ENCODE measurements around the gene MARCHF2.

- TF ChIP-seq CTCF (IDR thresholded peaks at IDR 0.05; ENCODE audit: low read depth, low read length): no peak
- no peak for TF ChIP-seq EZH2phosphoT487 (IDR thresholded peaks at IDR 0.05; ENCODE audit: low read depth)
Measured at GRCh38 chr19:8371011-8371804, 41.9 kb upstream of the MARCHF2 start.

Measured in OCI-LY3 (cell line).